ENCODE results near the gene TMEM47.

TMEM47 gene

GRCh38 chrX:34584781-34585180, 72.3 kb downstream of the TMEM47 start:
- DNase-seq = no peak

GRCh38 chrX:34580069-34580468, 77.0 kb downstream of the TMEM47 start:
- no peak for DNase-seq

- DNase-seq = peak; percentile 1
These were observed 78.8 kb downstream of the TMEM47 start for GRCh38 chrX:34578237-34578636.

Measured in activated CD4-positive, alpha-beta T cell treated with anti-CD3 and anti-CD28 coated beads, Interleukin-10, Interleukin-2, amounts not matched to agents 100 ng/mL and 50 ng/mL, durations not matched to agents 16 hours and 8 hours (primary cell).